GM12878 (cell line): ENCODE measurements around the gene UBXN10.

Experiments
- CTCF ChIP-seq, 3 experiments: IDR thresholded peaks in 2 of 3; conservative IDR thresholded peaks in 1 of 3; 2 replicates each; pipeline ENCODE4 v1.5.1; 2011; ENCODE audit warnings: low read depth in 3 of 3, low read length in 3 of 3, mild to moderate bottlenecking in 3 of 3, control low read depth in 2 of 3, moderate library complexity in 2 of 3, inconsistent platforms in 1 of 3, mixed read lengths in 1 of 3; ENCODE audit not compliant: control insufficient read depth in 2 of 3, insufficient read depth in 1 of 3; ENCODE audit errors: extremely low read depth in 1 of 3
- IKZF2 ChIP-seq, 2 experiments: fragments of 450-650 bp; IDR thresholded peaks; 2 replicates each; pipeline ENCODE4 v1.6.1; 2017; ENCODE audit warnings: mild to moderate bottlenecking in 2 of 2, moderate library complexity in 2 of 2

GRCh38 chr1:20149601-20150325 is 36.1 kb upstream of the UBXN10 start:
- TF ChIP-seq IKZF2 (IDR thresholded peaks at IDR 0.05) (no peak), CTCF (IDR thresholded peaks at IDR 0.05 in 2 of 3, conservative IDR thresholded peaks at IDR 0.05 in 1 of 3; ENCODE audit: control insufficient read depth in 2 of 3, extremely low read depth in 1 of 3, insufficient read depth in 1 of 3, low read depth in 3 of 3, low read length in 3 of 3) (no peak)
